ENCODE measurements around the gene CGREF1. TPM values are rescaled to one million over a fixed set of nuclear protein-coding genes. Genes with fewer than 3 reads are reported as not detected.
A peak's percentile ranks its signal among the peaks of the same experiment; 100 is the strongest.

The CGREF1 gene
- total and polyA plus RNA-seq, 2 donors (not counting 1 experiment from before 2014, with no cell fraction given): not detected

- Mint-ChIP-seq H3K9me3 (ENCODE audit: insufficient read depth) (no peaks in the 10 kb centered on the region), H3K27ac (peak within 1 kb of the TSS; percentile 100), H3K4me1 (peaks cover 17% of the 10 kb centered on the region), H3K27me3 (peaks cover 7% of the 10 kb centered on the region), H3K4me3 (peak within 1 kb of the TSS; percentile 95)
- ChIA-PET POLR2A (interaction anchor here (0.6 to 4.2 kb wide), 15 partner anchors 9 to 399 kb away, joined by 3 to 48 read pairs (median 4); partner anchors contain the start of genes ATRAID, EMILIN1, NRBP1 and OST4), CTCF (interaction anchor here (0.6 to 3.7 kb wide), 21 partner anchors 8 to 227 kb away, joined by 3 to 27 read pairs (median 3); partner anchors contain the start of genes KHK, OST4 and TMEM214)
- peak; percentile 71 for ATAC-seq (ENCODE audit: low read depth)
- Histone ChIP-seq H3K9me3 (ENCODE audit: control extremely low read depth in 1 of 3, control insufficient read depth in 2 of 3, insufficient read depth in 1 of 3, low read length in 2 of 3) (no peaks in the 10 kb centered on the region), H3K79me2 (ENCODE audit: control insufficient read depth, insufficient read depth, low read length) (no peaks in the 10 kb centered on the region), H3K4me2 (replicated peaks; ENCODE audit: low read depth, low read length, poor library complexity, severe bottlenecking) (peak within 1 kb of the TSS; percentile 94), H3K27me3 (replicated peaks in 1 of 4; ENCODE audit: control extremely low read depth in 1 of 4, control insufficient read depth in 3 of 4, insufficient read depth in 4 of 4, low read length in 3 of 4) (no peaks in the 10 kb centered on the region), H4K20me1 (ENCODE audit: control insufficient read depth, insufficient read depth, low read length, poor library complexity, severe bottlenecking) (no peaks in the 10 kb centered on the region), H3K36me3 (replicated peaks in 1 of 2; ENCODE audit: control extremely low read depth in 1 of 2, control insufficient read depth in 1 of 2, extremely low read depth in 1 of 2, insufficient read depth in 2 of 2, low read length in 1 of 2) (peaks cover 0 to 18% of the 10 kb centered on the region in 2 experiments), H3K4me3 (ENCODE audit: control extremely low read depth in 1 of 5, extremely low read depth in 1 of 5, insufficient read depth in 1 of 5, low read depth in 2 of 5, low read length in 4 of 5) (peak within 1 kb of the TSS; percentile 57 to 94 (median 81)), H2AFZ (ENCODE audit: insufficient read depth, low read depth, low read length, poor library complexity, severe bottlenecking) (peak within 1 kb of the TSS; percentile 91), H3K9ac (ENCODE audit: low read length) (peak within 1 kb of the TSS; percentile 74), H3K27ac (ENCODE audit: low read length in 2 of 2) (peak within 1 kb of the TSS; percentile 72 to 80), H3K4me1 (ENCODE audit: control insufficient read depth in 2 of 2, insufficient read depth in 2 of 2, low read length in 2 of 2) (peaks cover 4 to 15% of the 10 kb centered on the region in 2 donors)
- under 1% methylated on average over 65 of the region's 67 CpGs for WGBS (ENCODE audit: insufficient coverage)
- DNase-seq: peak; percentile 98
- TF ChIP-seq CTCF (IDR thresholded peaks at IDR 0.05): no peak
- no peak for TF ChIP-seq EZH2 (IDR thresholded peaks at IDR 0.05; ENCODE audit: borderline replicate concordance, insufficient read depth, low read depth, low read length, poor library complexity, severe bottlenecking)
- intact Hi-C loops (cut with micrococcal nuclease): loop anchor here (1.0 kb wide), 10 partner anchors 9 to 319 kb away; partner anchors contain the start of genes ATRAID, EIF2B4, KHK and OST4
These were observed 67.7 kb downstream of the CGREF1 start, which contains the start of gene AGBL5 for GRCh38 chr2:27050996-27051901. TSS of gene AGBL5 (plus strand) at chr2:27051668. CDS start at chr2:27052959, 1,291 bp downstream.

Other genes with a start within 250 kb of the CGREF1 start
- gene MAPRE3, start 148.5 kb downstream of the CGREF1 start, total RNA-seq: 5.4 and 7.1 TPM in 2 replicates
- 6.7 and 9.8 TPM in 2 replicates for gene MAPRE3, start 148.5 kb downstream of the CGREF1 start, polyA plus RNA-seq
- gene TMEM214, start 86.2 kb downstream of the CGREF1 start, total RNA-seq: 91.1 and 97.0 TPM in 2 replicates
- gene TMEM214, start 86.2 kb downstream of the CGREF1 start, polyA plus RNA-seq: 68.6 and 80.1 TPM in 2 replicates
- 17.5 and 18.7 TPM in 2 replicates for gene AGBL5, start 67.5 kb downstream of the CGREF1 start, total RNA-seq
- 9.4 and 10.0 TPM in 2 replicates for gene AGBL5, start 67.5 kb downstream of the CGREF1 start, polyA plus RNA-seq
- gene OST4, start 47.5 kb downstream of the CGREF1 start, total RNA-seq: 195 and 199 TPM in 2 replicates
- gene OST4, start 47.5 kb downstream of the CGREF1 start, polyA plus RNA-seq: 186 and 257 TPM in 2 replicates
- 0.39 and 0.52 TPM in 2 replicates for gene EMILIN1, start 40.5 kb downstream of the CGREF1 start, total RNA-seq
- 0.24 and 0.27 TPM in 2 replicates for gene EMILIN1, start 40.5 kb downstream of the CGREF1 start, polyA plus RNA-seq
- gene KHK, start 32.4 kb downstream of the CGREF1 start, total RNA-seq: 4.0 and 5.5 TPM in 2 replicates
- gene KHK, start 32.4 kb downstream of the CGREF1 start, polyA plus RNA-seq: 3.3 and 3.8 TPM in 2 replicates
- 0.73 and 1.5 TPM in 2 replicates for gene ABHD1, start 4.7 kb upstream of the CGREF1 start, total RNA-seq
- gene ABHD1, start 4.7 kb upstream of the CGREF1 start, polyA plus RNA-seq: 0.92 and 2.7 TPM in 2 replicates
- gene PREB, start 15.5 kb upstream of the CGREF1 start, total RNA-seq: 44.6 and 46.0 TPM in 2 replicates
- gene PREB, start 15.5 kb upstream of the CGREF1 start, polyA plus RNA-seq: 63.9 and 88.9 TPM in 2 replicates
- gene PRR30, start 20.3 kb upstream of the CGREF1 start, total RNA-seq: not detected in 2 replicates
- gene PRR30, start 20.3 kb upstream of the CGREF1 start, polyA plus RNA-seq: not detected in 2 replicates
- gene TCF23, start 29.9 kb upstream of the CGREF1 start, total RNA-seq: 0.10 TPM in 1 of 2 replicates, not detected in the other
- gene TCF23, start 29.9 kb upstream of the CGREF1 start, polyA plus RNA-seq: not detected in 2 replicates
- gene ATRAID, start 92.9 kb upstream of the CGREF1 start, total RNA-seq: 88.8 and 89.9 TPM in 2 replicates
- 106 and 117 TPM in 2 replicates for gene ATRAID, start 92.9 kb upstream of the CGREF1 start, polyA plus RNA-seq
- gene SLC5A6, start 93.1 kb upstream of the CGREF1 start, total RNA-seq: 46.1 and 50.8 TPM in 2 replicates
- gene SLC5A6, start 93.1 kb upstream of the CGREF1 start, polyA plus RNA-seq: 52.6 and 82.3 TPM in 2 replicates
- 35.6 and 36.0 TPM in 2 replicates for gene CAD, start 98.2 kb upstream of the CGREF1 start, total RNA-seq
- 29.0 and 48.5 TPM in 2 replicates for gene CAD, start 98.2 kb upstream of the CGREF1 start, polyA plus RNA-seq
- gene SLC30A3, start 143.9 kb upstream of the CGREF1 start, total RNA-seq: not detected in 2 replicates
- 0.07 and 0.09 TPM in 2 replicates for gene SLC30A3, start 143.9 kb upstream of the CGREF1 start, polyA plus RNA-seq
- gene DNAJC5G, start 156.3 kb upstream of the CGREF1 start, total RNA-seq: 0.39 TPM in 1 of 2 replicates, not detected in the other
- gene DNAJC5G, start 156.3 kb upstream of the CGREF1 start, polyA plus RNA-seq: not detected in 2 replicates
- gene TRIM54, start 163.3 kb upstream of the CGREF1 start, total RNA-seq: not detected in 2 replicates
- gene TRIM54, start 163.3 kb upstream of the CGREF1 start, polyA plus RNA-seq: not detected in 2 replicates
- 2.7 and 3.6 TPM in 2 replicates for gene UCN, start 189.3 kb upstream of the CGREF1 start, total RNA-seq
- gene UCN, start 189.3 kb upstream of the CGREF1 start, polyA plus RNA-seq: 4.3 and 4.5 TPM in 2 replicates
- 103 and 111 TPM in 2 replicates for gene MPV17, start 204.0 kb upstream of the CGREF1 start, total RNA-seq
- gene MPV17, start 204.0 kb upstream of the CGREF1 start, polyA plus RNA-seq: 137 and 148 TPM in 2 replicates
- 114 and 121 TPM in 2 replicates for gene GTF3C2, start 237.6 kb upstream of the CGREF1 start, total RNA-seq
- gene GTF3C2, start 237.6 kb upstream of the CGREF1 start, polyA plus RNA-seq: 84.8 and 91.4 TPM in 2 replicates